Central memory CD4-positive, alpha-beta T cell (primary cell): ENCODE data around the gene GMDS.

Source experiments
- DNase-seq: peaks from one replicate; pipeline ENCODE4 v3.0.0; 2022

GMDS gene

GRCh38 chr6:2132416-2132815 lies 113.0 kb downstream of the GMDS start:
- no peak for DNase-seq

- no peak for DNase-seq
These were observed 116.2 kb downstream of the GMDS start for GRCh38 chr6:2129182-2129621.

- DNase-seq = peak; percentile 5
These were observed 117.9 kb downstream of the GMDS start for GRCh38 chr6:2127484-2127911.

DNA sequence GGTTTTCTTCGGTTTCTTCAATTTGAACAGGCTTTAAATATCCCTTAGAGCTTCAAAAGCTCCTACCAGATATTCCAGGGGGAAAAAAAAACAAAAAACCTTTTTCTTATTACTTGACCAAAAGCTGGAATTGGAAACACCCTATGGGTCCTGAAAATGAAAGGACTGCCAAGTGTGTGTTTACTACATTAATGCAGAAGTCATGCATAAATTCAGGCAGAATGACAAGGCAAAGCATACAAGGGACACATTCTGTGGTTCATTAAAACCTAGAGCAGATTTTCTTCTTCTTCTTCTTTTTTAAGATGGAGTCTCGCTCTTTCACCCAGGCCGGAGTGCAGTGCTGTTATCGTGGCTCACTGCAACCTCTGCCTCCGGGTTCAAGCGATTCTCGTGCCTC lies 119.1 kb downstream of the GMDS start:
- no peak for DNase-seq

DNA sequence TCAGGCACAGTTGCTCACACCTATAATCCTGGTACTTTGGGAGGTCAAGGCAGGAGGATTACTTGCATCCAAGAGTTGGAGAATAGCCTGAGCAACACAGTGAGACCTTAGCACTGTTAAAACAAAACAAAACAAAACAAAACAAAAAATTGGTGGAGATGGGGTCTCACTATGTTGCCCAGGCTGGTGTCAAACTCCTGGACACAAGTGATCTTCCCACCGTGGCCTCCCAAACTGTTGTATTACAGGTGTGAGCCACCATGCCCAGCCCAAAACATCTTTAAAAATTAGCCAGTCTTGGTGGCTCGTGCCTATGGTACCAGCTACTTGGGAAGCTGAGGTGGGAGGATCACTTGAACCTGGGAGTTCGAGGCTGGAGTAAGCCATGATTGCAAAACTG lies 120.2 kb downstream of the GMDS start:
- DNase-seq = no peak

DNA sequence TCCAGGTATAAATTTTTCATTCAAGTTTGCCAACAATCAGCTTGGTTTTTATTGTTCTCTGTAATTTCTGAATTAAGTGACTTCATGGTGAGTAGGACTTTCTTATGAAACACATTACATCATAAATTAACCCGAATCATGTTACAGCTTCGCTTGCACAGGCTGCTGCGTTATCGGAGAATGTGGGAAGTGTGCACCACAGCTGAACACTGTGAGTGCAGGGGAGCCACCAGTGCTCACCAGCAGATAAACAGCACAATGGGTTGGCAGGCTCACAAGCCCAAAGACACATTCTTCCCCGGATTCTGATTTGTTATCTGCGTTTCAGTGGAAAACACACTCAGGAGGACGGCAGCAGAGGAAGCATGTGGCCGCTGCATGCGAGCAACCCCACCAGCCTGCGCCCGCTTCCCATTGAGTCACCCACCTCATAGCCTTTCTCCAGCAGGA lies 121.1 kb downstream of the GMDS start:
- DNase-seq = no peak

DNA sequence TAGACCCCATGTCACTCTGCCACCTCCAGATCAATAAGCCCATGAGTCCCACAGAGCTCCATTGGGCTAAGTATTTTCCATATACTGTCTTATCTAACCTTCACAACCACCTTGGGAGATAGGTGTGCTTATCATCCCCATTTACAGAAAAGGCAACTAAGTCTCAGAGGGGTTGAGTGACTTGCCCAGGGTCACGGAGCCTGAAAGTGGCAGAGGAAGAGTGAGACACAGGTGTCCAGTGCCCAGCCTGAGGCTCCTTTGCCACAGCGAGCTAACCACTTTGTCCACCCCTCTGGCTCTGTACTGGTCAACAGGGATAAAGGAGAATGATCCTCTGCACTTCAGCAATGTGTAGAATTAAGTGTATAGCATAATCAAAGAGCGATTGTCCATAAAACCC lies 124.5 kb downstream of the GMDS start:
- DNase-seq = no peak

DNA sequence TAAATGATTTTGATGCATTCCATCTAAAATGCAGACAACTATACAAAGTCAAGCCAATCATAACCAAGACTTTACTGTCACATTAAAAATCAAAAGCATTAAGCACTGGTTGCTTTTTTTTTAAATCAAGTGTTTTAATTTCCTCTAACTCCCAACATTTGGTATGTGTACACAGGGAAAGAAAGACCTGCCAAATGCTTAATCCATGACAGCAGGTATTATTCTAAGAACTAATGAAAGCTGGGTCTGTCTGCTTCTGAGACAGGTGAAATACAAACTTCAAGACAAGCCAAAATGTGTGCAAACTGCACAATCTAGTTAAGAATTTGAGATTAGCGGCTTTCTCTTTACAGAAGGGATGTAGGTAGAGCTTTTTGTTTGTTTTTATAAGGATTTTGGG lies 126.1 kb downstream of the GMDS start:
- DNase-seq = no peak

- DNase-seq = no peak
These were observed 127.3 kb downstream of the GMDS start for GRCh38 chr6:2118136-2118535.

- no peak for DNase-seq
These were observed 128.0 kb downstream of the GMDS start for GRCh38 chr6:2117447-2117846.

DNA sequence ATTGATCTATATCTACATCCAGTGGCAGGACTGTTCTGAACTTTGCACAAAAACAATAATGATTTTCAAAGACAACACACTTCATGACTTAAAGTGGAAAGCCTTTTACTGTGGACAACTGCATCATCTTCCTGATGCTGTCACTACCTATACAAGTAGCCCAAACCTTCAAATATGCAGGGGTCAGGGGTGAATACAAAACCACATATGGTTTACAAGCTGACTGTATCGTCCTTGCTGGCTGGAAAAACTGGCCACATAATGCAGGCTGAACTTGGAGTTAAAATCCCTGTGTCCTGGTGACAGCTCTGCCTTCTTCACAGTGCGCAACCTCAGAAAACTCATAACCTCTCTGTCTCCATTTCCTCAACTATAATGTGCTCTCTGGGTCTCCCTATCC lies 128.9 kb downstream of the GMDS start:
- DNase-seq = no peak

- no peak for DNase-seq
These were observed 131.3 kb downstream of the GMDS start for GRCh38 chr6:2114100-2114499.

DNA sequence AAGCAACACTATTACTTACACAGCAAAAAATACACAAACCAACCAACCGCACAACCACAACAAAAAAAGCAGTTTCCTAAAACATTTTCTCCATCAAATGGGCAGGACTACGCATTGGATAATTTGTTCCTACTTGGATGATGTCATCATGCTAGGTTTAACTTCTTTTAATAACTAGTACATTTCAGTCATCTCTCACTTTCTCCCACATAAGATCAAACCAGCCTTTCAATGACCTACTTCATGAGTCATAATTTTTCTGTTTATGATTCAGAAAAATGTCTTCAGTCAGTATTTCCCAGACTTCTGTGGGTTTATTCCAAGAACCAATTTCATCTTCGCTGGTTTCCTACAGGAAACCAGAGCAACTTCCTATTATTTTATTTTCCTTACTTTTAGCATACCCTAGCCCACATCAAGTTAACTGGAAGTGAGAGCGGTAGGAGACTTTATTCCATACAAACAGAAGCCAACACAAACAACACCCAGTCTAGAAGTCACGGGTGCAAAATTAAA lies 134.2 kb downstream of the GMDS start:
- DNase-seq = no peak

DNA sequence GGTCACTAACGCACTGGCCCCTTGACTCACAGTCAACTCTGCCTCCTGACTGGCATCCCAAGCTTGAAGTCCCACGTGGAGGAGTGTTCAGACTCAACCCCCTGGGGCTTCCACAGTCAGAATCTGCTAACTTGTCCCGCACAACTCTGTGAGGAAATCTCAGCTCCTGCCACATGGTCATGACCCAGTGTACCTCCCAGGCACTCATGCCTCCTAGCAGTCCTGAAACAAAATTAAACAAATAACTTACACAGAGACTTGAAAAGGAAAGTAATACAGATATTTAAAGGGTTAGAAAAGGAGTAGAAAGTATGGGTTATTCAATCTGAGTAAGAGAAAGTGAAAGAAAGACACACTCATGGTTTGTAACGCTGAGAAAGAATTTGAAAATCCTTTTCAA lies 134.9 kb downstream of the GMDS start:
- DNase-seq = no peak

DNA sequence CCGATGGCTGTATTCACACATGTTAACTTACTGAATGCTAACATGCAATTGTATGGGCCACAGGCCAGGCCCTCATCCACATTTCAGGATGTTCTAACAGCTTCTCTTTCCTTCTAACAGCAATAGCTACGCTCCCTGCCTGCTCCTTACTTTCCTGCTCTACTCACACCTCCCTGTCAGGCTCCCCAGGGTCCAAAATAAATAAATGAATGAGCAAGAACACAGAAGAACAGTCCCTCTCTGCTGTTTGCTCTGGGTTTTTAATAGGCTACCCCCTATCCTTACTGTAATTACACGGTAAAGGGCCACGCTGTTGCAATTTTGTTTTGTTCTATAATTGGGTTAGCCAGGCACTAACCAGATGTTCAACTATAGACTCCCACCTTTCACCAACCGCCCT lies 135.6 kb downstream of the GMDS start:
- DNase-seq = no peak

GRCh38 chr6:2108700-2109306 lies 136.6 kb downstream of the GMDS start:
- DNase-seq = no peak

GRCh38 chr6:2104524-2104880 lies 140.9 kb downstream of the GMDS start:
- DNase-seq = no peak

DNA sequence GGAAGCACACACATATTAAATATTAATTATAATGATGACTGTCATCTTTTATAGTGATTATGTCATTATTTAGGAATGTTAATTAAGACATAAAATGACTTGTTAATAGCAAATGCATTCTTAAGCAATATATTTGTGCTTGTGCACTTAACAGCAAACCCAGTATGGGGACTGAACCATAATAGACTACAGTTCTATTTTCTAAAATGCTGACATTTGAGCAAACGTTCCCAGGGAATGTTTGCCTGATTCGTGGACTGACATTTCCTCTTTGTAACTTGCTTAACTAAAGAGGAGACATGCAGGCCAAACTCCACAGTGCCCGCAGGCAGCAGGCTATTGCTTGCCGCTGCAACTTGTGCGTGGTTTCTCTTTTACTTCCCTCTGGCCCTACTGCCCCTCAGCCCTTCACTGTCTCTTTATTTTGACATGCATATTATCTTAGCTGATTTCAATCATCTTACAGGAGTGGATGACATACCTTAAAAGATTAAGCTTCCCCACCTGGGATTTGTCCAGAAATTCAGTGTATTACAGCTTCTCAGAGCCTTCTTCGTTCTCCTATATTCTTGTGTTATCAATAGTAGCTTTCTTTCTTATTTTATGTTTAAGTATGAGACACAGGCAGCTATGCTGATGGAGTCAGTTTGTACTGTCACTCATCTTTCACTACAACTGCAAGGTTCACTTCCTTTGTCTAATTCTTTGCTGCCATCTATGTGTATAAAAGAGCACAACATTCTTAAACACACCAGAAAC lies 141.5 kb downstream of the GMDS start:
- peak; percentile 24 for DNase-seq

DNA sequence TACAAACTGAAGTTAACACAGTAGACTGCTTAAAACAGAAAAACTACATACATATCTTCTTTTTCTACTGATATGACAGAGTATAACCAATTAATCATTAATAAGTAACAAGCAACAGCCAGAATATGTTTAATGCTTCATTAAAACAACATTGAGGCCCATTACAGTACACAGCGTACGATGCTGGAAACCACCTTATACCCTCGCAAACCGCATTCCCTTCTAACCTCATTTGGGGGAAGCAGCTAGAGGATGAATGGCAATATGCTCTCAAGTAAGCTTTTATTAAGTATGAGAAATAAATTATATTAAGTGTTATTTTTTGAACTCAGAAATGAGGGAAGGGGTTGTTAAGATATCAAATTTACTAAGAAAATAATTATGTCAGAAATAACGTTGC lies 142.4 kb downstream of the GMDS start:
- no peak for DNase-seq

- no peak for DNase-seq
These were observed 143.0 kb downstream of the GMDS start for GRCh38 chr6:2102316-2102883.

DNA sequence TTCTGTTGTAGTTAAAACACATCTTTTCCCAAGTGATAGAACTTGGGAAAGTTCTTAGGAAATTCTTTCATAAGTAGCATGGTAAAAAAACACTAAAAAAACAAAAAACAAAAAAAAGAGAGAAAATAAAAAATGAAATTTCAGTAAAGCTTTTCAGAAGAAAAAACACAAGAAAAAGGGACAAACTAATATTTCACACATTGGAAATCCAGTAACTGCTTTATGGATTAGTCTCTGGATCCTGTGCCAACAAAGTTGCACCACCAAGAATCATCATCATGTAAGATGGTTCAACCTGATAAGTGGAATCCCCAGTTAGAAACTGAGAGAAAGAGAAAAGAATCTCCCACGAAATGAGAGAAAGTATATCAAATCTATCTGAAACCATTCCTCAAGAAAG lies 144.2 kb downstream of the GMDS start:
- DNase-seq = no peak

- no peak for DNase-seq
These were observed 145.5 kb downstream of the GMDS start for GRCh38 chr6:2099870-2100269.

GRCh38 chr6:2097464-2097863 lies 147.9 kb downstream of the GMDS start:
- DNase-seq = no peak

DNA sequence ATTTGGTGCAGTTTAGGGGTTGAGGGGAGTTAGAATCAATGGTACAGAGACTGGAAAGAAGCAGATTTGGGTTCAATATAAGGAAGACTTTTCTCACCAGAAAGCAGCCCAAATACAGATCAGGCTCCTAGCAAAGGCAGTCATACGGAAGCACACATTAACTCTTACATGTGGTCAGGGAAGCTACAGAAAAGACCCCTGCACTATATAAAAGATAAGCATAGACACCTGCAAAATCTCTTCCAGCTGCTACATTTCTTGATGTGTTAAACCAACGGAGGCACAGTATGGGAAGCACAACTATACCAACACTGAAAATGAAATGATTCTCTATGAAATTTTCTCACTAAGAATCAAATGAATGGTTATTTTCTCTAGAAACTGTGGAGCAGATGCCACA lies 150.8 kb downstream of the GMDS start:
- no peak for DNase-seq
